Endothelial cell of umbilical vein (primary cell): ENCODE data around the gene B4GALT5. TPM values are rescaled to one million over a fixed set of nuclear protein-coding genes. Genes with fewer than 3 reads are reported as not detected.

ENCODE experiments used
- BruUV-seq: library from RNA; stranded (reverse); fragments of 400-500 nt; replicated peaks from 2 replicates; lab custom pipeline; 2021; lab: Mats Ljungman, UMichigan
- CTCF ChIA-PET: fragments of 300-600, 350-600 bp; sonication (Branson Sonifier 250); formaldehyde crosslinking; loops from one replicate; lab custom pipeline; 2021; ENCODE audit warnings: antibody characterized with exemption, inconsistent platforms; lab: Charles Lee
- POLR2A ChIA-PET: fragments of 300-600, 350-600 bp; sonication (Branson Sonifier 250); formaldehyde crosslinking; loops from one replicate; lab custom pipeline; 2021; ENCODE audit warnings: antibody characterized with exemption, inconsistent platforms; lab: Charles Lee
- DNase-seq: peaks from one replicate; pipeline ENCODE4 v3.0.0-alpha.2; 2011; ENCODE audit warnings: low read depth, low spot score
- FAIRE-seq: peaks from 2 replicates; lab custom pipeline; 2011; peaks lifted over from hg19 to GRCh38; lab: Jason Lieb, UNC
- H2AFZ ChIP-seq: 2 replicates; pipeline ENCODE4 v1.6.0; 2012; ENCODE audit warnings: low read depth, low read length, control low read depth, inconsistent platforms
- H3K27ac ChIP-seq: 2 replicates; pipeline ENCODE4 v1.5.1; 2011; ENCODE audit warnings: low read depth, mild to moderate bottlenecking, control low read depth, low read length, moderate library complexity; ENCODE audit not compliant: insufficient read depth
- H3K27me3 ChIP-seq, 2 experiments: 2 replicates each; pipeline versions ENCODE4 v1.6.0 to v1.6.1; 2011; ENCODE audit warnings: low read length in 2 of 2, mixed read lengths in 1 of 2; ENCODE audit not compliant: control insufficient read depth in 2 of 2, insufficient read depth in 2 of 2
- H3K36me3 ChIP-seq, 2 experiments: 2 replicates in 1 of 2; 3 replicates in 1 of 2; pipeline ENCODE4 v1.5.1; 2011; ENCODE audit warnings: low read length in 2 of 2, mild to moderate bottlenecking in 1 of 2, moderate library complexity in 1 of 2; ENCODE audit not compliant: control insufficient read depth in 2 of 2, insufficient read depth in 2 of 2; ENCODE audit errors: extremely low read depth in 1 of 2
- H3K4me1 ChIP-seq: 3 replicates; pipeline ENCODE4 v1.5.1; 2011; ENCODE audit warnings: mild to moderate bottlenecking, low read length; ENCODE audit not compliant: control insufficient read depth, insufficient read depth; ENCODE audit errors: extremely low read depth
- H3K4me2 ChIP-seq: 2 replicates; pipeline ENCODE4 v1.6.1; 2011; ENCODE audit warnings: low read length, control low read depth, mixed read lengths; ENCODE audit not compliant: insufficient read depth
- H3K4me3 ChIP-seq, 3 experiments: fragments of 200-600 bp in 1 of 3; sonication (generic), shearing (Covaris generic) in 1 of 3; replicated peaks in 1 of 3; 2 replicates each; pipeline ENCODE4 v1.5.1; 2011 to 2016; ENCODE audit warnings: control low read depth in 3 of 3, low read length in 3 of 3, mild to moderate bottlenecking in 2 of 3, inconsistent platforms in 1 of 3, low read depth in 1 of 3, moderate library complexity in 1 of 3; ENCODE audit not compliant: insufficient read depth in 1 of 3
- H3K79me2 ChIP-seq: 2 replicates; pipeline ENCODE4 v1.6.0; 2012; ENCODE audit warnings: low read length, inconsistent platforms; ENCODE audit not compliant: control insufficient read depth, insufficient read depth
- H3K9ac ChIP-seq: replicated peaks from 2 replicates; pipeline ENCODE3; 2011; ENCODE audit warnings: low read length, control low read depth; ENCODE audit not compliant: insufficient read depth; ENCODE audit errors: extremely low read depth
- H3K9me1 ChIP-seq: replicated peaks from 3 replicates; pipeline ENCODE4 v1.6.0; 2011; ENCODE audit warnings: mild to moderate bottlenecking, low read length; ENCODE audit not compliant: control insufficient read depth, insufficient read depth; ENCODE audit errors: extremely low read depth
- H3K9me3 ChIP-seq: replicated peaks from 2 replicates; pipeline ENCODE4 v1.5.1; 2012; ENCODE audit warnings: low read length, inconsistent platforms; ENCODE audit not compliant: control insufficient read depth, insufficient read depth
- H4K20me1 ChIP-seq: replicated peaks from 2 replicates; pipeline ENCODE3; 2011; ENCODE audit warnings: mild to moderate bottlenecking, low read length; ENCODE audit not compliant: control insufficient read depth, insufficient read depth; ENCODE audit errors: extremely low read depth
- EZH2 ChIP-seq: IDR thresholded peaks from 2 replicates; pipeline ENCODE4 v1.6.1; 2012; ENCODE audit warnings: borderline replicate concordance, low read depth, mild to moderate bottlenecking, moderate library complexity, low read length, inconsistent platforms; ENCODE audit not compliant: severe bottlenecking
- FOS ChIP-seq: IDR thresholded peaks from 2 replicates; pipeline ENCODE4 v1.6.1; 2011; ENCODE audit warnings: mild to moderate bottlenecking, low read length, moderate library complexity, borderline replicate concordance; ENCODE audit not compliant: insufficient read depth
- GATA2 ChIP-seq: IDR thresholded peaks from 2 replicates; pipeline ENCODE4 v1.7.0; 2011; ENCODE audit warnings: low read depth, mild to moderate bottlenecking, moderate library complexity, mixed read lengths, low read length; ENCODE audit not compliant: insufficient read length, insufficient read depth
- JUN ChIP-seq: IDR thresholded peaks from 2 replicates; pipeline ENCODE4 v1.6.1; 2011; ENCODE audit warnings: borderline replicate concordance, low read depth; ENCODE audit not compliant: insufficient read length, insufficient read depth
- MYC ChIP-seq: IDR thresholded peaks from one replicate; pipeline ENCODE4 v1.6.1; 2011; ENCODE audit warnings: mild to moderate bottlenecking, low read depth, low read length
- POLR2A ChIP-seq: IDR thresholded peaks from 2 replicates; pipeline ENCODE4 v1.6.1; 2012; ENCODE audit warnings: low read depth, mild to moderate bottlenecking, control low read depth, low read length
- POLR2AphosphoS5 ChIP-seq: IDR thresholded peaks from 2 replicates; pipeline ENCODE4 v1.6.1; 2012; ENCODE audit warnings: low read depth, mild to moderate bottlenecking, control low read depth, low read length, moderate library complexity; ENCODE audit not compliant: insufficient read depth
- dilution Hi-C: fragments of 300-500 bp; cut with MboI; formaldehyde crosslinking; loops from one replicate; pipeline ENCODE4 v1.15.0; 2019; ENCODE audit warnings: low sequenced_read_pairs; ENCODE audit not compliant: extremely low pct_ligation_motif_present
- intact Hi-C: fragments of 100-400 bp; cut with micrococcal nuclease; formaldehyde crosslinking; loops from one replicate; pipeline ENCODE4 v1.10.0; 2022
- polyA plus RNA-seq, 4 experiments: library from polyadenylated mRNA; depleted of rRNA in 3 of 4; stranded (reverse) in 3 of 4; unstranded in 1 of 4; fragments of >200 nt; gene quantifications; 2 replicates each; pipeline versions ENCODE4 v1.2.1 to v1.2.3, GENCODE V29; 2011 to 2012; ENCODE audit warnings: missing spikeins in 1 of 4
- total RNA-seq: library from RNA; stranded (reverse); gene quantifications from 2 replicates; pipeline ENCODE4 v1.2.3, GENCODE V29; 2021
- TF ChIP-seq, protein P1 (sequence below): IDR thresholded peaks from 2 replicates; pipeline ENCODE4 v1.6.1; 2011; ENCODE audit not compliant: insufficient read depth, insufficient read length
- TF ChIP-seq, protein P2 (sequence below), 2 donors: IDR thresholded peaks; 1 replicate in 1 of 2; 2 replicates in 1 of 2; pipeline ENCODE4 v1.5.1; 2011; ENCODE audit warnings: low read length in 2 of 2, mild to moderate bottlenecking in 2 of 2, moderate library complexity in 2 of 2, control low read depth in 1 of 2, inconsistent platforms in 1 of 2, low read depth in 1 of 2; ENCODE audit not compliant: insufficient read depth in 1 of 2; ENCODE audit errors: extremely low read depth in 1 of 2

B4GALT5 gene
- total and polyA plus RNA-seq, 2 donors (not counting 3 experiments of a cell fraction or from before 2014, with no cell fraction given), result 54.4 to 70.1 TPM

DNA sequence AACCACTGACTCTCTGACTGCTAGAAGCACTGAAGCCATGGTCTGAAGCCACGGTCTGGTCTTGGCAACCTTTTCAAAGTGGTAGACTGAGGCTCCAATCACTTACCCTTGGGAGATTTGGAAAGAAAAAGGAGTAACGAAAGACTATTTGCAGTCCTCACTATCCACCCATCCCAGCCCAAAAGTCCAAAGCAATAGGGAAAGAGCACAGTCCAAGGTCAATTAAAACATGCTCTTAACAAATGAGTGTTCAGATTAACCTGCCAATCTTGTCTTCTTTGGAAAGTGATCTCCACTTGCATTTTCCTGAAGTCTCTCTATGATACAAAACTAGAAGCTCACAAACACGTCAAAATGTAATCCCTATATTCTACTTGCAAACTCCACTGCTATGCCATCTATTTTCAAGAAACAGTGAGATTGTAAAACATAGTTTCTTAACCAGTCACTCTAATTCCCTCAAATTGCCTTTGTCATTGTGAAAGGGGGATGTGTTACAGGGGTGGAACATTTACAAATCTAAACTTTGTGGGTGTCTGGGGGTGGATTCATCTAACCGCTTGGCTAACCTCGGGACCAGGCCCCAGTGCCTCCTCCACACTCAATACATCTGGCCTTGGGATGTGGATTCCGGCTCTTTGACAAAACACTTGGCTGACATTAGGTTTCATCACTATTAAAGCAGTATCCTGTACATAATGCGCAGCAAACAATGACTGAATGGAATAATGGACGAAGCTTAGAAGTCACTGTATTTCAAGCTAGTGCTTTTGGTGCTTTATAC lies 56.4 kb downstream of the B4GALT5 start:
- no peak overlapping the region for H2AFZ ChIP-seq
- H3K79me2 ChIP-seq, result peaks cover 77% of the 10 kb centered on the region
- peaks cover 13% of the 10 kb centered on the region for H4K20me1 ChIP-seq
- no peak overlapping the region for H3K4me2 ChIP-seq
- BruUV-seq, result no TSS peak
- no peaks in the 10 kb centered on the region for H3K9me3 ChIP-seq
- no peak overlapping the region for H3K27ac ChIP-seq
- TF ChIP-seq POLR2AphosphoS5, result no peak
- TF ChIP-seq POLR2A, result no peak
- TF ChIP-seq, protein P1, sequence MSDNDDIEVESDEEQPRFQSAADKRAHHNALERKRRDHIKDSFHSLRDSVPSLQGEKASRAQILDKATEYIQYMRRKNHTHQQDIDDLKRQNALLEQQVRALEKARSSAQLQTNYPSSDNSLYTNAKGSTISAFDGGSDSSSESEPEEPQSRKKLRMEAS, result no peak
- no peak for TF ChIP-seq EZH2
- TF ChIP-seq MYC, result no peak
- TF ChIP-seq FOS, result no peak
- TF ChIP-seq, protein P2, sequence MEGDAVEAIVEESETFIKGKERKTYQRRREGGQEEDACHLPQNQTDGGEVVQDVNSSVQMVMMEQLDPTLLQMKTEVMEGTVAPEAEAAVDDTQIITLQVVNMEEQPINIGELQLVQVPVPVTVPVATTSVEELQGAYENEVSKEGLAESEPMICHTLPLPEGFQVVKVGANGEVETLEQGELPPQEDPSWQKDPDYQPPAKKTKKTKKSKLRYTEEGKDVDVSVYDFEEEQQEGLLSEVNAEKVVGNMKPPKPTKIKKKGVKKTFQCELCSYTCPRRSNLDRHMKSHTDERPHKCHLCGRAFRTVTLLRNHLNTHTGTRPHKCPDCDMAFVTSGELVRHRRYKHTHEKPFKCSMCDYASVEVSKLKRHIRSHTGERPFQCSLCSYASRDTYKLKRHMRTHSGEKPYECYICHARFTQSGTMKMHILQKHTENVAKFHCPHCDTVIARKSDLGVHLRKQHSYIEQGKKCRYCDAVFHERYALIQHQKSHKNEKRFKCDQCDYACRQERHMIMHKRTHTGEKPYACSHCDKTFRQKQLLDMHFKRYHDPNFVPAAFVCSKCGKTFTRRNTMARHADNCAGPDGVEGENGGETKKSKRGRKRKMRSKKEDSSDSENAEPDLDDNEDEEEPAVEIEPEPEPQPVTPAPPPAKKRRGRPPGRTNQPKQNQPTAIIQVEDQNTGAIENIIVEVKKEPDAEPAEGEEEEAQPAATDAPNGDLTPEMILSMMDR (IDR thresholded peaks at IDR 0.05; ENCODE audit: extremely low read depth in 1 of 2, insufficient read depth in 1 of 2, low read depth in 1 of 2, low read length in 2 of 2), result no peak
- TF ChIP-seq JUN, result no peak
- TF ChIP-seq GATA2, result no peak
- no peak for DNase-seq
- H3K9ac ChIP-seq, result no peak overlapping the region
- no peaks in the 10 kb centered on the region for H3K9me1 ChIP-seq
- CTCF ChIA-PET, result no interaction called here
- H3K4me3 ChIP-seq, result no peak overlapping the region
- dilution Hi-C loops (loop anchor here (25.0 kb wide), 1 partner anchor 180 kb away; no protein-coding TSS in a partner anchor), intact Hi-C loops (no loop called here)
- H3K4me1 ChIP-seq, result peaks cover 10% of the 10 kb centered on the region
- FAIRE-seq, result no peak
- no peaks in the 10 kb centered on the region for H3K27me3 ChIP-seq
- POLR2A ChIA-PET, result interaction anchor here (0.6 kb wide), 1 partner anchor 429 kb away, joined by 3 read pairs; no protein-coding TSS in a partner anchor
- peaks cover 18 to 24% of the 10 kb centered on the region in 2 experiments for H3K36me3 ChIP-seq
